GM23338 (cell line): ENCODE data around the gene CBLC. TPM values are rescaled to one million over a fixed set of nuclear protein-coding genes. Genes with fewer than 3 reads are reported as not detected.

ENCODE experiments used
- ATAC-seq: fragments of 200-7000 bp; cut with Tn5 transposase; 3 replicates; pipeline ENCODE4 v1.9.1; 2020
- DNase-seq: peaks from one replicate; pipeline ENCODE4 v3.0.0-alpha.2; 2015; ENCODE audit warnings: low spot score
- H2AFZ ChIP-seq: fragments of 200-600 bp; sonication (generic); 2 replicates; pipeline ENCODE4 v1.8.0; 2016; ENCODE audit warnings: antibody characterized with exemption, mild to moderate bottlenecking, moderate library complexity
- H3F3A ChIP-seq: fragments of 200-600 bp; sonication (generic); replicated peaks from 2 replicates; pipeline ENCODE4 v1.8.0; 2017; ENCODE audit warnings: antibody characterized with exemption, mixed run types, low read depth
- H3K27ac ChIP-seq: fragments of 200-600 bp; sonication (generic); 2 replicates; pipeline ENCODE4 v1.6.1; 2016; ENCODE audit warnings: low read depth
- H3K27me3 ChIP-seq: fragments of 200-600 bp; sonication (generic); 2 replicates; pipeline ENCODE4 v1.8.0; 2016; ENCODE audit warnings: mild to moderate bottlenecking, mixed run types, moderate library complexity; ENCODE audit not compliant: insufficient read depth
- H3K36me3 ChIP-seq: fragments of 200-600 bp; sonication (generic); 2 replicates; pipeline ENCODE4 v1.8.0; 2016; ENCODE audit warnings: mild to moderate bottlenecking; ENCODE audit not compliant: insufficient read depth
- H3K4me1 ChIP-seq: fragments of 200-600 bp; sonication (generic); 2 replicates; pipeline ENCODE4 v1.8.0; 2016; ENCODE audit warnings: mild to moderate bottlenecking, moderate library complexity; ENCODE audit not compliant: insufficient read depth
- H3K4me2 ChIP-seq: fragments of 200-600 bp; sonication (generic); 2 replicates; pipeline ENCODE4 v1.7.1; 2017; ENCODE audit warnings: mixed run types
- H3K4me3 ChIP-seq: fragments of 200-600 bp; sonication (generic); 2 replicates; pipeline ENCODE4 v1.6.1; 2016; ENCODE audit warnings: mixed run types
- H3K79me2 ChIP-seq: fragments of 200-600 bp; sonication (generic); replicated peaks from 2 replicates; pipeline ENCODE4 v1.8.0; 2017; ENCODE audit warnings: mild to moderate bottlenecking; ENCODE audit not compliant: insufficient read depth
- H3K9me2 ChIP-seq: fragments of 200-600 bp; sonication (generic); 2 replicates; pipeline ENCODE4 v1.8.0; 2017; ENCODE audit not compliant: insufficient read depth
- H4K20me1 ChIP-seq: fragments of 200-600 bp; sonication (generic); replicated peaks from 2 replicates; pipeline ENCODE4 v1.8.0; 2017; ENCODE audit warnings: mild to moderate bottlenecking; ENCODE audit not compliant: insufficient read depth
- H3K27ac Mint-ChIP-seq: 2 replicates; pipeline ENCODE4 v1.8.0; 2020; ENCODE audit warnings: inconsistent platforms, mild to moderate bottlenecking, moderate library complexity, mixed read lengths
- H3K27me3 Mint-ChIP-seq: 3 replicates; pipeline ENCODE4 v1.8.0; 2022; ENCODE audit warnings: low read depth, mild to moderate bottlenecking, moderate library complexity, mixed read lengths, inconsistent platforms; ENCODE audit not compliant: insufficient read depth, poor library complexity
- H3K36me3 Mint-ChIP-seq: 3 replicates; pipeline ENCODE4 v1.8.0; 2021; ENCODE audit warnings: low read depth, mild to moderate bottlenecking, inconsistent platforms, moderate library complexity, mixed read lengths
- H3K4me1 Mint-ChIP-seq: 3 replicates; pipeline ENCODE4 v1.8.0; 2020; ENCODE audit warnings: mild to moderate bottlenecking, inconsistent platforms, mixed read lengths
- H3K4me3 Mint-ChIP-seq: 3 replicates; pipeline ENCODE4 v1.8.0; 2021; ENCODE audit warnings: moderate library complexity, mild to moderate bottlenecking, inconsistent platforms, mixed read lengths
- H3K9me3 Mint-ChIP-seq: 3 replicates; pipeline ENCODE4 v1.8.0; 2020; ENCODE audit warnings: moderate library complexity, mild to moderate bottlenecking, inconsistent platforms, mixed read lengths
- CREB1 ChIP-seq: fragments of 250-450 bp; sonication (Bioruptor Pico); IDR thresholded peaks from 2 replicates; pipeline ENCODE4 v1.5.0; 2020; ENCODE audit warnings: low read depth, mild to moderate bottlenecking, moderate library complexity
- CTCF ChIP-seq, 2 experiments: fragments of 200-600 bp in 1 of 2; sonication (generic) in 1 of 2; conservative IDR thresholded peaks; 2 replicates each; pipeline versions ENCODE4 v1.5.1 to v1.6.1; 2016 to 2017; ENCODE audit warnings: antibody characterized with exemption in 2 of 2, low read depth in 2 of 2, mild to moderate bottlenecking in 2 of 2, moderate library complexity in 1 of 2
- ETS1 ChIP-seq: IDR thresholded peaks from 2 replicates; pipeline ENCODE4 v1.6.1; 2016; ENCODE audit warnings: antibody characterized with exemption
- EZH2 ChIP-seq: fragments of 200-600 bp; sonication (generic); IDR thresholded peaks from one replicate; pipeline ENCODE4 v1.8.0; 2017; ENCODE audit warnings: antibody characterized with exemption, mild to moderate bottlenecking, low read depth; ENCODE audit not compliant: unreplicated experiment
- EZH2phosphoT487 ChIP-seq: fragments of 200-600 bp; sonication (generic); IDR thresholded peaks from one replicate; pipeline ENCODE4 v1.8.1; 2018; ENCODE audit warnings: antibody characterized with exemption; ENCODE audit not compliant: unreplicated experiment
- JUNB ChIP-seq: IDR thresholded peaks from one replicate; pipeline ENCODE4 v1.6.1; 2016; ENCODE audit warnings: antibody characterized with exemption; ENCODE audit not compliant: unreplicated experiment
- NANOG ChIP-seq: IDR thresholded peaks from 2 replicates; pipeline ENCODE4 v1.6.1; 2016; ENCODE audit warnings: antibody characterized with exemption, borderline replicate concordance
- POLR2AphosphoS5 ChIP-seq: IDR thresholded peaks from 2 replicates; pipeline ENCODE4 v1.6.1; 2016; ENCODE audit warnings: antibody characterized with exemption, low read depth
- REST ChIP-seq: IDR thresholded peaks from one replicate; pipeline ENCODE4 v1.6.1; 2018; ENCODE audit warnings: antibody characterized with exemption; ENCODE audit not compliant: unreplicated experiment
- STAT1 ChIP-seq: IDR thresholded peaks from one replicate; pipeline ENCODE4 v1.6.1; 2016; ENCODE audit warnings: antibody characterized with exemption; ENCODE audit not compliant: unreplicated experiment
- ZNF114 ChIP-seq: fragments of 250-450 bp; sonication (Bioruptor Pico); IDR thresholded peaks from 2 replicates; pipeline ENCODE4 v1.5.0; 2020; ENCODE audit warnings: mild to moderate bottlenecking, moderate library complexity
- ZNF331 ChIP-seq: fragments of 250-450 bp; sonication (Bioruptor Pico); IDR thresholded peaks from 2 replicates; pipeline ENCODE4 v1.5.0; 2020; ENCODE audit warnings: low read depth, mild to moderate bottlenecking, moderate library complexity
- ZNF462 ChIP-seq: fragments of 250-450 bp; sonication (Bioruptor Pico); IDR thresholded peaks from 2 replicates; pipeline ENCODE4 v1.5.0; 2020; ENCODE audit warnings: mild to moderate bottlenecking, moderate library complexity
- polyA plus RNA-seq: library from polyadenylated mRNA; unstranded; fragments of >200 nt; fragmentation: Nextera tagmentation; extraction: Ambion mirVana; gene quantifications from 2 replicates; pipeline ENCODE4 v1.2.1, GENCODE V29; 2016
- total RNA-seq: library from RNA; depleted of rRNA; stranded (reverse); fragments of >200 nt; shearing (Covaris generic); gene quantifications from 2 replicates; pipeline ENCODE4 v1.2.3, GENCODE V29; 2014

CBLC gene
- total and polyA plus RNA-seq, 2 experiments from 2014 or later = 14.5 to 29.3 TPM

- no peak for DNase-seq
- H3K27me3 Mint-ChIP-seq = peaks cover 20% of the 10 kb centered on the region
Measured at GRCh38 chr19:44765949-44766335, 11.7 kb upstream of the CBLC start.

More at GRCh38 chr19:44765949-44766335, 11.7 kb upstream of the CBLC start:
- H3K4me2 ChIP-seq = no peak overlapping the region
- no peaks in the 10 kb centered on the region for H3K79me2 ChIP-seq
- H3F3A ChIP-seq = 0 out of 2 replicates have a peak, but pooled peaks cover 4% of the 10 kb centered on the region
- no peak for ATAC-seq
- H4K20me1 ChIP-seq = no peaks in the 10 kb centered on the region
- H3K27me3 ChIP-seq = no peaks in the 10 kb centered on the region
- H3K4me3 ChIP-seq = no peak overlapping the region
- Mint-ChIP-seq H3K36me3 (no peaks in the 10 kb centered on the region), H3K27ac (no peak overlapping the region), H3K4me3 (no peak overlapping the region), H3K4me1 (no peaks in the 10 kb centered on the region), H3K9me3 (peaks cover 17% of the 10 kb centered on the region; the same call in 2 of the 3 replicates)
- no peak for TF ChIP-seq POLR2AphosphoS5
- no peak for TF ChIP-seq REST
- no peak for TF ChIP-seq NANOG
- no peak for TF ChIP-seq JUNB
- no peak for TF ChIP-seq CTCF (conservative IDR thresholded peaks at IDR 0.05; ENCODE audit: low read depth in 2 of 2)
- no peak for TF ChIP-seq ZNF331
- TF ChIP-seq ZNF462 (CRISPR knock-in tag) = no peak
- TF ChIP-seq ZNF114 (CRISPR knock-in tag) = no peak
- TF ChIP-seq ETS1 = no peak
- TF ChIP-seq EZH2 = no peak
- no peak for TF ChIP-seq CREB1 (CRISPR knock-in tag)
- no peak for TF ChIP-seq STAT1
- TF ChIP-seq EZH2phosphoT487 = no peak
- H3K9me2 ChIP-seq = no peaks in the 10 kb centered on the region
- no peaks in the 10 kb centered on the region for H3K4me1 ChIP-seq
- H2AFZ ChIP-seq = no peak overlapping the region
- H3K36me3 ChIP-seq = no peaks in the 10 kb centered on the region
- no peak overlapping the region for H3K27ac ChIP-seq
